OCI-LY7 (cell line): ENCODE data around the gene PADI4.

Experiments
- EZH2phosphoT487 ChIP-seq: fragments of 200-600 bp; sonication (generic); IDR thresholded peaks from 2 replicates; pipeline ENCODE4 v1.6.1; 2018; ENCODE audit warnings: low read depth, borderline replicate concordance, mild to moderate bottlenecking, mixed run types, antibody characterized with exemption, low read length, moderate library complexity, mixed read lengths
- TF ChIP-seq, protein P1 (sequence below): fragments of 200-600 bp; sonication (generic); conservative IDR thresholded peaks from 2 replicates; pipeline ENCODE4 v1.5.1; 2014; ENCODE audit warnings: mild to moderate bottlenecking, antibody characterized with exemption, low read length, moderate library complexity, mixed read lengths

- TF ChIP-seq, protein P1, sequence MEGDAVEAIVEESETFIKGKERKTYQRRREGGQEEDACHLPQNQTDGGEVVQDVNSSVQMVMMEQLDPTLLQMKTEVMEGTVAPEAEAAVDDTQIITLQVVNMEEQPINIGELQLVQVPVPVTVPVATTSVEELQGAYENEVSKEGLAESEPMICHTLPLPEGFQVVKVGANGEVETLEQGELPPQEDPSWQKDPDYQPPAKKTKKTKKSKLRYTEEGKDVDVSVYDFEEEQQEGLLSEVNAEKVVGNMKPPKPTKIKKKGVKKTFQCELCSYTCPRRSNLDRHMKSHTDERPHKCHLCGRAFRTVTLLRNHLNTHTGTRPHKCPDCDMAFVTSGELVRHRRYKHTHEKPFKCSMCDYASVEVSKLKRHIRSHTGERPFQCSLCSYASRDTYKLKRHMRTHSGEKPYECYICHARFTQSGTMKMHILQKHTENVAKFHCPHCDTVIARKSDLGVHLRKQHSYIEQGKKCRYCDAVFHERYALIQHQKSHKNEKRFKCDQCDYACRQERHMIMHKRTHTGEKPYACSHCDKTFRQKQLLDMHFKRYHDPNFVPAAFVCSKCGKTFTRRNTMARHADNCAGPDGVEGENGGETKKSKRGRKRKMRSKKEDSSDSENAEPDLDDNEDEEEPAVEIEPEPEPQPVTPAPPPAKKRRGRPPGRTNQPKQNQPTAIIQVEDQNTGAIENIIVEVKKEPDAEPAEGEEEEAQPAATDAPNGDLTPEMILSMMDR = no peak
- no peak for TF ChIP-seq EZH2phosphoT487
Observed at GRCh38 chr1:17360272-17360956, 52.4 kb downstream of the PADI4 start.
